Right lobe of liver (tissue), 6 donors: ENCODE data around the gene ADGRF5. TPM values are rescaled to one million over a fixed set of nuclear protein-coding genes. Genes with fewer than 3 reads are reported as not detected.
A peak's percentile ranks its signal among the peaks of the same experiment; 100 is the strongest.

Source experiments
- ATAC-seq, 4 donors: fragments of 200-7000 bp; cut with Tn5 transposase; one replicate each; pipeline ENCODE4 v1.9.1; 2020; ENCODE audit warnings: mild to moderate bottlenecking in 4 of 4, moderate library complexity in 4 of 4
- DNase-seq, 3 donors: peaks; one replicate each; pipeline ENCODE4 v3.0.0-alpha.2; 2020
- H3K27ac ChIP-seq, 3 donors: fragments of 200-600 bp; one replicate each; pipeline ENCODE4 v1.8.0; 2022
- H3K27me3 ChIP-seq, 2 donors: fragments of 200-600 bp; one replicate each; pipeline ENCODE4 v1.8.0; 2022
- H3K36me3 ChIP-seq, 4 donors: fragments of 200-600 bp; sonication (generic) in 1 of 4; one replicate each; pipeline versions ENCODE4 v1.5.1 to v1.8.0; 2017 to 2022; ENCODE audit warnings: control low read depth in 1 of 4
- H3K4me1 ChIP-seq, 4 donors: fragments of 200-600 bp; sonication (generic) in 1 of 4; one replicate each; pipeline versions ENCODE4 v1.5.1 to v1.8.0; 2017 to 2022; ENCODE audit warnings: control low read depth in 1 of 4
- H3K4me3 ChIP-seq, 3 donors: fragments of 200-600 bp; one replicate each; pipeline ENCODE4 v1.8.0; 2022
- H3K9me3 ChIP-seq, 4 donors: fragments of 200-600 bp; sonication (generic) in 1 of 4; one replicate each; pipeline versions ENCODE4 v1.5.1 to v1.8.0; 2017 to 2022; ENCODE audit warnings: control low read depth in 1 of 4
- CTCF ChIP-seq, 4 donors: fragments of 200-600 bp in 3 of 4; fragments of 450-650 bp in 1 of 4; IDR thresholded peaks; one replicate each; pipeline versions ENCODE4 v1.5.1 to v1.8.0; 2016 to 2022; ENCODE audit warnings: antibody characterized with exemption in 4 of 4, mild to moderate bottlenecking in 2 of 4
- POLR2A ChIP-seq: fragments of 450-650 bp; IDR thresholded peaks from one replicate; pipeline ENCODE4 v1.6.1; 2017; ENCODE audit warnings: antibody characterized with exemption, mild to moderate bottlenecking
- WGBS: methylation state at CpG from one replicate; pipeline ENCODE4 v1.1.6; 2018; ENCODE audit warnings: low coverage, low lambda C conversion rate; ENCODE audit not compliant: insufficient coverage; ENCODE audit errors: missing lambda C conversion rate; 5-methylcytosine and 5-hydroxymethylcytosine counted together
- intact Hi-C, 2 donors: fragments of 100-400 bp; cut with DNase I; formaldehyde crosslinking; loops; one replicate each; pipeline versions ENCODE4 v1.11.2 to v1.14.1; 2022
- total RNA-seq, 6 experiments: library from RNA; depleted of rRNA in 2 of 6; stranded (reverse); fragments of >200 nt in 2 of 6; fragmentation: NEBNext Ultra II Directional in 3 of 6; extraction: Animal tissue kit (Norgen Biotek cat#: 25700) in 3 of 6; gene quantifications; one replicate each; pipeline versions ENCODE4 v1.1.0 to v1.2.4, GENCODE V29; 2016 to 2023
- donor health status: DM: no; HTN: yes; CAD: no.
- donor health status: DM: no; HTN: no; CAD: no.
- donor health status: DM: no; HTN: no; CAD: no.
- donor health status: DM: no; HTN: yes; CAD: no.
- donor health status: DM: no; HTN: yes; CAD: no.

ADGRF5 gene
- total RNA-seq, 6 experiments from 2014 or later: 6.5 to 14.6 (median 10.7) TPM

DNA sequence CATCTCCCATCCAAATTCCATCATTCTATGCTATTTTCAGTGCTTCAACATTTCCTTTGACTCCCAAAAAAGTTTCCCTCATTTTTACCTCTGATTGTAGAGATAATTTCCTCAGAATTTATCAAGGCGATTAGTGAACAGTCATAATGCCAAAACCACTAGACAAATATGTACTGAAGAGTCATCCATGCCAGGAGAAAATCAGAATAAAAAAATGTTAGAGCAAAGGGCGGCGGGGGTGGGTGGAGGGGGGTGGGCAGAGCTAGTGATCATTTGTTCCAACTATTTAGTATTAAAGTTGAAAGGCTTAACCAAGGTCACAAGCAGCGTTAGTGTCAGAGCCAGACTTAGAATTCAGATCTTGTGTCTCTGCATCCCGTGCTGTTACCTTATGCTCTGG, 5.3 kb upstream of the ADGRF5 start:
- Histone ChIP-seq H3K27me3 (no peaks in the 10 kb centered on the region), H3K4me3 (no peak overlapping the region), H3K9me3 (no peaks in the 10 kb centered on the region), H3K36me3 (no peaks in the 10 kb centered on the region), H3K27ac (no peak overlapping the region), H3K4me1 (no peaks in the 10 kb centered on the region)
- TF ChIP-seq CTCF (IDR thresholded peaks at IDR 0.05): no peak
- no peak for TF ChIP-seq POLR2A
- DNase-seq: no peak
- intact Hi-C loops: no loop called here
- WGBS: 44% methylated on average over 5 of the region's 5 CpGs
- no peak for ATAC-seq

DNA sequence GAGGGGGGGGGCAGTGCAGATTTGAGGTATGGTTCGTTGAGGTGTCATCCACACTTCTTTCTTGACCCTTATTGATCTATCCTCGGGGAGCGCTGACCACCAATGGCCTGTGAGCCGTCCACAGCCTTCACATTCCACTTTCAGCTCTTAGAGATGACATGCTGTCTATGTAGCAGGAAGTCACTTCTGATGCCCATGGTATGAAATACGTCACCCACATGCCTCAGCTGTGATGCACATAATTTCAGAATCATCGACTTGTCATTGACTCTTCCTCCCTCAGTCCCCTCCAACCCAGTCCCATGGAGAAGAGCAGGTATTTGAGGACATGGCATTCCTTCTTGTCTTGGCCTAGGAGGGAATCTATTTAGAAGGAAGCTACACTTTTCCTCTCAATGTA, 4.7 kb upstream of the ADGRF5 start:
- Histone ChIP-seq H3K4me3 (no peak overlapping the region), H3K9me3 (no peaks in the 10 kb centered on the region), H3K36me3 (no peaks in the 10 kb centered on the region), H3K27me3 (no peaks in the 10 kb centered on the region), H3K27ac (no peak overlapping the region), H3K4me1 (no peaks in the 10 kb centered on the region)
- intact Hi-C loops: no loop called here
- WGBS: 67% methylated on average over 6 of the region's 6 CpGs
- no peak for TF ChIP-seq POLR2A
- no peak for TF ChIP-seq CTCF (IDR thresholded peaks at IDR 0.05)
- no peak for ATAC-seq
- no peak for DNase-seq

GRCh38 chr6:46925563-46926253, 4.0 kb upstream of the ADGRF5 start:
- ATAC-seq: peak in 3 of 4 donors; percentile 17 to 79 (median 29)
- Histone ChIP-seq H3K27ac (no peak overlapping the region), H3K4me3 (no peak overlapping the region), H3K27me3 (no peaks in the 10 kb centered on the region), H3K9me3 (no peaks in the 10 kb centered on the region), H3K4me1 (no peaks in the 10 kb centered on the region), H3K36me3 (no peaks in the 10 kb centered on the region)
- intact Hi-C loops: no loop called here
- DNase-seq: peak in 1 of 3 donors; percentile 34
- WGBS: 28% methylated on average over 5 of the region's 6 CpGs
- TF ChIP-seq POLR2A: no peak

DNA sequence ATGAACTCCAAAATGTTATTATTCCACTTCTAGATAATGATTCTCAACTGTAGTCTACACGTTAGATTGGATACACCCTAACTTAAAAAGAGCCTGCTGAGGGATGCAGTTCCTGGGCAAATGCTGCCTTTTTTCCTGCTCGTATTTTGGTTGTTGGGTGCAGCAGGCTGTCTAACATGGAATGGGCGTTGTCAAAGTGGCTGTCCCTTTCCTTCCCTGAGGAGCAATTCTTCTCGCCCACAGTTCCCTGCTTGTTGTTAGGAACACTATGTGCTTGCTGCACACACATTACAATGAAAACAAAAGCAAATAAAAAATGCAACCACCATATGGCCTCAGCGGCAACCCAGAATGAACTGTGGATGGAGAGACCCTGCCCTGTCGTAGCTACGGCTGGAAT, 1.7 kb upstream of the ADGRF5 start:
- no peaks in the 10 kb centered on the region for H3K36me3 ChIP-seq
- no peaks in the 10 kb centered on the region for H3K9me3 ChIP-seq
- H3K27ac ChIP-seq: no peak overlapping the region
- no peak for ATAC-seq
- intact Hi-C loops: no loop called here
- H3K27me3 ChIP-seq: no peaks in the 10 kb centered on the region
- no peak overlapping the region for H3K4me3 ChIP-seq
- TF ChIP-seq POLR2A (no peak), CTCF (IDR thresholded peaks at IDR 0.05) (no peak)
- no peaks in the 10 kb centered on the region for H3K4me1 ChIP-seq
- no peak for DNase-seq
- 56% methylated on average over 2 of the region's 7 CpGs for WGBS

- Histone ChIP-seq H3K9me3 (no peaks in the 10 kb centered on the region), H3K27ac (peak overlapping the region in 2 of 3 donors; percentile 12 to 18), H3K4me3 (peak overlapping the region in 2 of 3 donors; percentile 7 to 29), H3K27me3 (no peaks in the 10 kb centered on the region), H3K4me1 (no peaks in the 10 kb centered on the region), H3K36me3 (no peaks in the 10 kb centered on the region)
- WGBS: 60% methylated on average over 5 of the region's 6 CpGs
- no peak for TF ChIP-seq POLR2A
- TF ChIP-seq CTCF (IDR thresholded peaks at IDR 0.05): no peak
- intact Hi-C loops: no loop called here
- DNase-seq: no peak
- ATAC-seq: peak; percentile 25 to 39 (median 32)
These were observed 679 bp downstream of the ADGRF5 start for GRCh38 chr6:46921059-46921458.
